Effector memory CD8-positive, alpha-beta T cell (primary cell): ENCODE results near the gene ARHGAP10.

Experiments used
- ATAC-seq: fragments of 150-1000 bp; cut with Tn5 transposase; replicated peaks from 2 replicates; pipeline ENCODE4 v1.10.0; 2021; ENCODE audit warnings: mild to moderate bottlenecking, moderate library complexity
- DNase-seq, 3 experiments: peaks; one replicate each; pipeline ENCODE4 v3.0.0; 2021
- H3K27ac Mint-ChIP-seq, 2 donors: one replicate each; pipeline ENCODE4 v1.8.0; 2022; ENCODE audit warnings: mild to moderate bottlenecking in 2 of 2, mixed read lengths in 2 of 2, moderate library complexity in 2 of 2
- H3K27me3 Mint-ChIP-seq, 2 donors: one replicate each; pipeline ENCODE4 v1.8.0; 2022; ENCODE audit warnings: mixed read lengths in 2 of 2
- H3K36me3 Mint-ChIP-seq: one replicate; pipeline ENCODE4 v1.8.0; 2022; ENCODE audit warnings: mild to moderate bottlenecking, moderate library complexity, mixed read lengths; ENCODE audit not compliant: insufficient read depth
- H3K4me1 Mint-ChIP-seq, 2 donors: one replicate each; pipeline ENCODE4 v1.8.0; 2022; ENCODE audit warnings: low read depth in 2 of 2, mixed read lengths in 2 of 2
- H3K4me3 Mint-ChIP-seq, 2 donors: one replicate each; pipeline ENCODE4 v1.8.0; 2022; ENCODE audit warnings: mild to moderate bottlenecking in 2 of 2, mixed read lengths in 2 of 2, moderate library complexity in 2 of 2
- H3K9me3 Mint-ChIP-seq, 2 donors: one replicate each; pipeline ENCODE4 v1.8.0; 2022; ENCODE audit warnings: mixed read lengths in 2 of 2

Gene ARHGAP10

GRCh38 chr4:147782087-147782781, 50.3 kb downstream of the ARHGAP10 start:
- Mint-ChIP-seq H3K27ac (peak overlapping the region in 1 of 2 donors; percentile 36), H3K4me3 (peak overlapping the region in 1 of 2 donors; percentile 2), H3K4me1 (peaks cover 36 to 40% of the 10 kb centered on the region in 2 donors), H3K27me3 (no peaks in the 10 kb centered on the region), H3K36me3 (peaks cover 12% of the 10 kb centered on the region), H3K9me3 (no peaks in the 10 kb centered on the region)
- no peak for DNase-seq
- ATAC-seq, result peak; percentile 41

GRCh38 chr4:147785129-147785528, 53.2 kb downstream of the ARHGAP10 start:
- peaks cover 4% of the 10 kb centered on the region for H3K36me3 Mint-ChIP-seq
- H3K4me1 Mint-ChIP-seq, result peaks cover 26 to 33% of the 10 kb centered on the region in 2 donors
- ATAC-seq, result no peak
- H3K27me3 Mint-ChIP-seq, result no peaks in the 10 kb centered on the region
- no peak for DNase-seq
- no peaks in the 10 kb centered on the region for H3K9me3 Mint-ChIP-seq
- H3K27ac Mint-ChIP-seq, result peak overlapping the region; percentile 63 to 68
- H3K4me3 Mint-ChIP-seq, result no peak overlapping the region

- Mint-ChIP-seq H3K36me3 (no peaks in the 10 kb centered on the region), H3K4me1 (peaks cover 22 to 26% of the 10 kb centered on the region in 2 donors), H3K9me3 (no peaks in the 10 kb centered on the region), H3K27ac (peak overlapping the region; percentile 63 to 68), H3K27me3 (no peaks in the 10 kb centered on the region), H3K4me3 (no peak overlapping the region)
- DNase-seq (no peak), ATAC-seq (no peak)
These were observed 54.1 kb downstream of the ARHGAP10 start for GRCh38 chr4:147786031-147786430.

GRCh38 chr4:147786531-147786930, 54.6 kb downstream of the ARHGAP10 start:
- Mint-ChIP-seq H3K4me3 (no peak overlapping the region), H3K36me3 (no peaks in the 10 kb centered on the region), H3K27ac (peak overlapping the region; percentile 24 to 68), H3K9me3 (no peaks in the 10 kb centered on the region), H3K4me1 (peaks cover 22 to 27% of the 10 kb centered on the region in 2 donors), H3K27me3 (no peaks in the 10 kb centered on the region)
- no peak for DNase-seq
- ATAC-seq, result no peak

- peak overlapping the region; percentile 24 to 29 for H3K27ac Mint-ChIP-seq
- ATAC-seq, result no peak
These were observed 55.3 kb downstream of the ARHGAP10 start for GRCh38 chr4:147787204-147787603.

GRCh38 chr4:147788791-147789190, 56.9 kb downstream of the ARHGAP10 start:
- ATAC-seq, result no peak
- H3K27ac Mint-ChIP-seq, result no peak overlapping the region

More at GRCh38 chr4:147787204-147787603, 55.3 kb downstream of the ARHGAP10 start:
- H3K4me3 Mint-ChIP-seq, result no peak overlapping the region
- no peaks in the 10 kb centered on the region for H3K27me3 Mint-ChIP-seq
- no peak for DNase-seq
- H3K9me3 Mint-ChIP-seq, result no peaks in the 10 kb centered on the region
- peaks cover 18 to 27% of the 10 kb centered on the region in 2 donors for H3K4me1 Mint-ChIP-seq
- no peaks in the 10 kb centered on the region for H3K36me3 Mint-ChIP-seq

GRCh38 chr4:147789596-147789995, 57.7 kb downstream of the ARHGAP10 start:
- H3K27ac Mint-ChIP-seq, result peak overlapping the region in 1 of 2 donors; percentile 81
- no peaks in the 10 kb centered on the region for H3K36me3 Mint-ChIP-seq
- no peaks in the 10 kb centered on the region for H3K9me3 Mint-ChIP-seq
- H3K4me3 Mint-ChIP-seq, result no peak overlapping the region
- peaks cover 34 to 45% of the 10 kb centered on the region in 2 donors for H3K4me1 Mint-ChIP-seq
- no peak for DNase-seq
- ATAC-seq, result no peak
- H3K27me3 Mint-ChIP-seq, result no peaks in the 10 kb centered on the region

More at GRCh38 chr4:147788791-147789190, 56.9 kb downstream of the ARHGAP10 start:
- Mint-ChIP-seq H3K4me1 (peaks cover 26 to 39% of the 10 kb centered on the region in 2 donors), H3K36me3 (no peaks in the 10 kb centered on the region), H3K9me3 (no peaks in the 10 kb centered on the region), H3K4me3 (no peak overlapping the region), H3K27me3 (no peaks in the 10 kb centered on the region)
- DNase-seq, result no peak

GRCh38 chr4:147790412-147790811, 58.5 kb downstream of the ARHGAP10 start:
- Mint-ChIP-seq H3K4me1 (peaks cover 35 to 45% of the 10 kb centered on the region in 2 donors), H3K9me3 (no peaks in the 10 kb centered on the region)

GRCh38 chr4:147791341-147791740, 59.5 kb downstream of the ARHGAP10 start:
- H3K4me1 Mint-ChIP-seq, result peaks cover 27 to 39% of the 10 kb centered on the region in 2 donors
- H3K36me3 Mint-ChIP-seq, result no peaks in the 10 kb centered on the region
- H3K27ac Mint-ChIP-seq, result peak overlapping the region in 1 of 2 donors; percentile 84
- no peaks in the 10 kb centered on the region for H3K27me3 Mint-ChIP-seq
- no peak overlapping the region for H3K4me3 Mint-ChIP-seq
- H3K9me3 Mint-ChIP-seq, result no peaks in the 10 kb centered on the region
- DNase-seq, result no peak
- ATAC-seq, result no peak

More at GRCh38 chr4:147790412-147790811, 58.5 kb downstream of the ARHGAP10 start:
- Mint-ChIP-seq H3K27me3 (no peaks in the 10 kb centered on the region), H3K4me3 (no peak overlapping the region), H3K27ac (no peak overlapping the region), H3K36me3 (no peaks in the 10 kb centered on the region)
- ATAC-seq (no peak), DNase-seq (no peak)

GRCh38 chr4:147791865-147792264, 60.0 kb downstream of the ARHGAP10 start:
- peaks cover 26 to 35% of the 10 kb centered on the region in 2 donors for H3K4me1 Mint-ChIP-seq
- no peak for ATAC-seq

GRCh38 chr4:147793569-147794313, 61.9 kb downstream of the ARHGAP10 start:
- H3K27me3 Mint-ChIP-seq, result no peaks in the 10 kb centered on the region
- H3K27ac Mint-ChIP-seq, result peak overlapping the region; percentile 30 to 92
- peak in 1 of 3 experiments; percentile 13 for DNase-seq
- ATAC-seq, result peak; percentile 67
- H3K4me3 Mint-ChIP-seq, result peak overlapping the region; percentile 76 to 81
- H3K9me3 Mint-ChIP-seq, result no peaks in the 10 kb centered on the region
- H3K4me1 Mint-ChIP-seq, result peaks cover 30 to 33% of the 10 kb centered on the region in 2 donors
- H3K36me3 Mint-ChIP-seq, result peaks cover 4% of the 10 kb centered on the region

More at GRCh38 chr4:147791865-147792264, 60.0 kb downstream of the ARHGAP10 start:
- Mint-ChIP-seq H3K9me3 (no peaks in the 10 kb centered on the region), H3K4me3 (peak overlapping the region; percentile 76 to 81), H3K27ac (peak overlapping the region; percentile 84 to 92), H3K27me3 (no peaks in the 10 kb centered on the region), H3K36me3 (peaks cover 4% of the 10 kb centered on the region)
- DNase-seq, result no peak

GRCh38 chr4:147794314-147794680, 62.4 kb downstream of the ARHGAP10 start:
- Mint-ChIP-seq H3K36me3 (peaks cover 4% of the 10 kb centered on the region), H3K4me1 (peaks cover 36 to 38% of the 10 kb centered on the region in 2 donors), H3K9me3 (no peaks in the 10 kb centered on the region), H3K4me3 (peak overlapping the region; percentile 76 to 81), H3K27me3 (no peaks in the 10 kb centered on the region), H3K27ac (peak overlapping the region in 1 of 2 donors; percentile 30)
- ATAC-seq (no peak), DNase-seq (no peak)

GRCh38 chr4:147794787-147795413, 63.0 kb downstream of the ARHGAP10 start:
- Mint-ChIP-seq H3K9me3 (no peaks in the 10 kb centered on the region), H3K27me3 (no peaks in the 10 kb centered on the region), H3K4me1 (peaks cover 40 to 42% of the 10 kb centered on the region in 2 donors), H3K4me3 (no peak overlapping the region), H3K27ac (peak overlapping the region; percentile 30 to 39), H3K36me3 (peaks cover 6% of the 10 kb centered on the region)
- ATAC-seq (peak; percentile 62), DNase-seq (no peak)
